Osteoblast (primary cell): Measurements from ENCODE around the gene DPH1. TPM values are rescaled to one million over a fixed set of nuclear protein-coding genes. Genes with fewer than 3 reads are reported as not detected.
A peak's percentile ranks its signal among the peaks of the same experiment; 100 is the strongest.

ENCODE experiments used
- DNase-seq: peaks from one replicate; pipeline ENCODE4 v3.0.0; 2011; ENCODE audit warnings: low spot score, mixed read lengths; ENCODE audit not compliant: insufficient read length; ENCODE audit errors: missing footprints
- H2AFZ ChIP-seq: 2 replicates; pipeline ENCODE4 v1.6.0; 2011; ENCODE audit warnings: mild to moderate bottlenecking, low read length
- H3K27ac ChIP-seq: 2 replicates; pipeline ENCODE4 v1.5.1; 2011; ENCODE audit warnings: mild to moderate bottlenecking, low read depth, low read length, moderate library complexity
- H3K27me3 ChIP-seq: 2 replicates; pipeline ENCODE4 v1.6.0; 2012; ENCODE audit warnings: mild to moderate bottlenecking, control low read depth, inconsistent platforms, low read length, moderate library complexity; ENCODE audit not compliant: insufficient read depth
- H3K36me3 ChIP-seq: 2 replicates; pipeline ENCODE4 v1.5.1; 2011; ENCODE audit warnings: mild to moderate bottlenecking, low read length, control low read depth, moderate library complexity; ENCODE audit not compliant: insufficient read depth
- H3K4me1 ChIP-seq: 2 replicates; pipeline ENCODE4 v1.5.1; 2011; ENCODE audit warnings: mild to moderate bottlenecking, low read length, control low read depth, moderate library complexity; ENCODE audit not compliant: insufficient read depth
- H3K4me2 ChIP-seq: 2 replicates; pipeline ENCODE4 v1.6.0; 2011; ENCODE audit warnings: mild to moderate bottlenecking, low read length; ENCODE audit not compliant: insufficient read depth
- H3K4me3 ChIP-seq: fragments of 200-600 bp; sonication (generic); 3 replicates; pipeline ENCODE4 v1.5.1; 2012; ENCODE audit warnings: mild to moderate bottlenecking, low read length, inconsistent platforms; ENCODE audit not compliant: insufficient read depth
- H3K79me2 ChIP-seq: 2 replicates; pipeline ENCODE4 v1.6.0; 2012; ENCODE audit warnings: mild to moderate bottlenecking, low read length, control low read depth, inconsistent platforms; ENCODE audit not compliant: insufficient read depth
- H3K9me3 ChIP-seq: 2 replicates; pipeline ENCODE4 v1.5.1; 2011; ENCODE audit warnings: low read depth, low read length, control low read depth
- H4K20me1 ChIP-seq: 2 replicates; pipeline ENCODE4 v1.6.0; 2012; ENCODE audit warnings: mild to moderate bottlenecking, low read length, control low read depth; ENCODE audit not compliant: insufficient read depth
- total RNA-seq: library from RNA; depleted of rRNA; stranded (reverse); fragments of >200 nt; gene quantifications from 2 replicates; pipeline ENCODE4 v1.2.3, GENCODE V29; 2012
- TF ChIP-seq, protein P1 (sequence below): IDR thresholded peaks from 2 replicates; pipeline ENCODE4 v1.5.1; 2011; ENCODE audit warnings: mild to moderate bottlenecking, low read depth, low read length, moderate library complexity; ENCODE audit errors: extremely low read depth

The DPH1 gene
- total RNA-seq, 1 donor: 63.7 TPM

DNA sequence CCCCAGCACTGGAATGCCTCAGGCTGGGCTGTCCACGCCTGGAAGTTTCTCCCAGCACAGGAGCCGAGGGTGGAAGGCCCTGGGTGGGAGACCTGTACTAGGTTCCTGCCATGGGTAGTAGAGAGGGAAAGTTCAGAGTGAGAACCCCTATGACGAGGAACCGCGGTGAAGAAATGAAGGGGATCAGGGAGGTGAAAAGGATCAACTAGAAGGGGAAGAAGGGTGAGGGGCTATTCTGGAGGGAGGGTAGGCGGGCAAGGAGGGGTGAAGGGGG is 30.4 kb downstream of the DPH1 start:
- Histone ChIP-seq H3K4me3 (no peak overlapping the region), H3K4me1 (peaks cover 34% of the 10 kb centered on the region), H3K79me2 (peaks cover 25% of the 10 kb centered on the region), H2AFZ (no peak overlapping the region), H3K4me2 (no peak overlapping the region), H3K9me3 (no peaks in the 10 kb centered on the region), H4K20me1 (no peaks in the 10 kb centered on the region), H3K27ac (no peak overlapping the region), H3K36me3 (peaks cover 51% of the 10 kb centered on the region), H3K27me3 (no peaks in the 10 kb centered on the region)
- TF ChIP-seq, protein P1, sequence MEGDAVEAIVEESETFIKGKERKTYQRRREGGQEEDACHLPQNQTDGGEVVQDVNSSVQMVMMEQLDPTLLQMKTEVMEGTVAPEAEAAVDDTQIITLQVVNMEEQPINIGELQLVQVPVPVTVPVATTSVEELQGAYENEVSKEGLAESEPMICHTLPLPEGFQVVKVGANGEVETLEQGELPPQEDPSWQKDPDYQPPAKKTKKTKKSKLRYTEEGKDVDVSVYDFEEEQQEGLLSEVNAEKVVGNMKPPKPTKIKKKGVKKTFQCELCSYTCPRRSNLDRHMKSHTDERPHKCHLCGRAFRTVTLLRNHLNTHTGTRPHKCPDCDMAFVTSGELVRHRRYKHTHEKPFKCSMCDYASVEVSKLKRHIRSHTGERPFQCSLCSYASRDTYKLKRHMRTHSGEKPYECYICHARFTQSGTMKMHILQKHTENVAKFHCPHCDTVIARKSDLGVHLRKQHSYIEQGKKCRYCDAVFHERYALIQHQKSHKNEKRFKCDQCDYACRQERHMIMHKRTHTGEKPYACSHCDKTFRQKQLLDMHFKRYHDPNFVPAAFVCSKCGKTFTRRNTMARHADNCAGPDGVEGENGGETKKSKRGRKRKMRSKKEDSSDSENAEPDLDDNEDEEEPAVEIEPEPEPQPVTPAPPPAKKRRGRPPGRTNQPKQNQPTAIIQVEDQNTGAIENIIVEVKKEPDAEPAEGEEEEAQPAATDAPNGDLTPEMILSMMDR: no peak
- no peak for DNase-seq

DNA sequence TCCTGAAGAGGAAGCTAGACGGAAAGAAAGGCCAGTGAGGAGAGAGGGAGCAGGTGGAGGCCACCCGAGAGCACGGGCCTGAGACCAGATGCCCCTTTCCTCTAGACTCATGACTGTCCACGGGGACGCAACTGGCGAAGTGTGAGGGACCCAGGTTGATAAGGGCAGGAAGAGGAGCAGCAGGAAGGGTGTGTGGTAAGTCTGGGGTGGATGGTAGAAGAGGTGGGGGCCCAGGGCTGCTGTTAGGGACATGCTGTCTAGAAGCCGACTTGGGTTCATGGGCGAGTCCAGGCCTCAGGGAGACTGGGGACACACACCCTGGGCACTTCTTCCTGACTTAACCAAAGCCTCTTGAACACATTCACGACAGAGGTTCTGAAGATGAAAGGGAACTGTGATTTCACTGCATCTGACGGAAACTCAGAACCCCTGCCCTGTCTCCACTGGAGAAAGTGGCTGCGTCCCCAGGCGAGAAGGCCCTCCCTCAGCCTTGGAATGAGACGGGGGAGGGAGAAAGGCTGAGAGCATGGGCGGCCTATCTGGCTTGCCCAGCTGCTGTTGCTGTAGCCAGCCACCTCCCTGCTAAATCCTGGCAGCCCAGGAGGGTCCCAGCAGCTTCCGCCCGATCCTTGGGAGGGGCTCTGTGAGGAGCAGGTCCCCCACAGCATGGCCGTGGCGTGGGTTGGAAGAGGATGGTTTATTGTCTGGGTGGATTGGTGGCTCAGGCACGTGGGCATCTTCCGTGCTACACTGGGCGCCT is 30.9 kb downstream of the DPH1 start:
- DNase-seq: peak; percentile 85
- Histone ChIP-seq H3K4me3 (no peak overlapping the region), H3K4me1 (peaks cover 39% of the 10 kb centered on the region), H3K36me3 (peaks cover 56% of the 10 kb centered on the region), H3K79me2 (peaks cover 25% of the 10 kb centered on the region), H2AFZ (no peak overlapping the region), H3K9me3 (no peaks in the 10 kb centered on the region), H3K27me3 (no peaks in the 10 kb centered on the region), H3K27ac (peak overlapping the region; percentile 97), H3K4me2 (no peak overlapping the region), H4K20me1 (no peaks in the 10 kb centered on the region)
- TF ChIP-seq, protein P1: no peak

DNA sequence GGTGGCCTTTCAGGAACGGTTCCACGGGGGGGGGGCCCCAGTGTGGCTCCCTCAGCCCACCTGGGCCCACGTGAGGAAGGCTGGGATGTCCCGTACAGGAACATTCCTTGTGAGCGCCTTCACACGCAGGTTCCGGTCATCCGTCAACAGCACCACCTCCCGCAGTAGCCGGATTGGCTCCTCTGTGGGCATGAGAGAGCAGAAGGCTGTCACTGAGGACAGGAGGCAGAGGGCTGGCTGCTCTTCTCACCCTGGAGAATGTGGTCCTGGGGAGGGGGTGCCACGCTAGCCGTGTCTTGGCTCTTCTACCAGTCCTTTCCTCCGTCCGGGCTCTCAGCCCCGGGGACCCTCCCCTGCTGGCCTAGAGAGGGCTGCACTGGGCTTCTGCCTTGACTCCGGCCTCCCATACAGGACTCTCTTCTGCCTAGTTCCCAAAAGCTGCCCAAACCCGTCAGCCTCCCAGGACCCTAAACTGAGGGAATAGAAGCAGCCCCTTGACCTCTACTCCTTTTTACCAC is 31.5 kb downstream of the DPH1 start:
- H2AFZ ChIP-seq: no peak overlapping the region
- peaks cover 58% of the 10 kb centered on the region for H3K36me3 ChIP-seq
- DNase-seq: peak; percentile 78
- no peak overlapping the region for H3K4me3 ChIP-seq
- H3K4me1 ChIP-seq: peaks cover 45% of the 10 kb centered on the region
- H3K79me2 ChIP-seq: peaks cover 20% of the 10 kb centered on the region
- H3K27ac ChIP-seq: peak overlapping the region; percentile 97
- no peaks in the 10 kb centered on the region for H3K9me3 ChIP-seq
- no peak overlapping the region for H3K4me2 ChIP-seq
- TF ChIP-seq, protein P1: no peak
- H4K20me1 ChIP-seq: no peaks in the 10 kb centered on the region
- H3K27me3 ChIP-seq: no peaks in the 10 kb centered on the region

DNA sequence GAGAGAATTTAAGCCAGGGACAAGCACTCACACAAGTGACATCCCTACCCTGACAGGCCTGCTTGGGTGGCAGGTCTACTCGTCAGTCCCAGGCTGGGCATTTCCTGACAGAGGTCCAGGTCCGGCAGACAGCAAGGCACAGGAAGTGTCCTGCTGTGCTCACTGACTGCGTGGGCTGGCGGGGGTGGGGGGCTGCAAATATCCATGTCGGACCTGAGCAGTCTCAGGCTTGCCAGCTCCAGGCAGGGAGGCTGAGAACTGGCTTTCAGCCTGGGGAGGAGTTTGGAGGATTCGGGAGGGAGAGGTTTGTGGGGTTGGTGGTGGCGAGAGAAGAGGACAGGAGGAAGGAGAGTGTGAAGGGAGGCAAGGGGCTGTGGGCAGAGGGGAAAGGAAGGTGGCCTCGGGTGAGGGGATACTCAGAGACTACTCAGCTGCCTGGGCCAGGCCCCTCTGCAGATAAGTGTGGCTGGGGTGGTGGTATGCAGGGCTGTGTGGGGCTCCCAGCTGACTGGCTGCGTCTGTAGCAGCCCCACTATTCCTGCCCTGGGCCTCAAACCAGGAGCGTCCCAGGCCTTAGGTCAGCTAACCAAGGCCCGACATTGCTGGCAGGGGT is 32.7 kb downstream of the DPH1 start:
- no peaks in the 10 kb centered on the region for H3K27me3 ChIP-seq
- H2AFZ ChIP-seq: no peak overlapping the region
- peaks cover 55% of the 10 kb centered on the region for H3K36me3 ChIP-seq
- peaks cover 57% of the 10 kb centered on the region for H3K4me1 ChIP-seq
- H3K79me2 ChIP-seq: peaks cover 17% of the 10 kb centered on the region
- TF ChIP-seq, protein P1: no peak
- peak overlapping the region; percentile 2 for H3K4me2 ChIP-seq
- peak overlapping the region; percentile 97 for H3K27ac ChIP-seq
- DNase-seq: peak; percentile 91
- H3K4me3 ChIP-seq: no peak overlapping the region
- H3K9me3 ChIP-seq: no peaks in the 10 kb centered on the region
- no peaks in the 10 kb centered on the region for H4K20me1 ChIP-seq
